Dermis blood vessel endothelial cell (primary cell): Measurements from ENCODE around the gene VWA8. TPM values are rescaled to one million over a fixed set of nuclear protein-coding genes. Genes with fewer than 3 reads are reported as not detected.

Experiments
- DNase-seq: peaks from one replicate; pipeline ENCODE4 v3.0.0; 2010
- total RNA-seq: library from RNA; depleted of rRNA; stranded (reverse); fragments of >200 nt; gene quantifications from 2 replicates; pipeline ENCODE4 v1.2.3, GENCODE V29; 2014

The VWA8 gene
- total RNA-seq, 1 donor from 2014 or later: 12.6 TPM

GRCh38 chr13:41680900-41681299, 280.0 kb downstream of the VWA8 start:
- no peak for DNase-seq

DNA sequence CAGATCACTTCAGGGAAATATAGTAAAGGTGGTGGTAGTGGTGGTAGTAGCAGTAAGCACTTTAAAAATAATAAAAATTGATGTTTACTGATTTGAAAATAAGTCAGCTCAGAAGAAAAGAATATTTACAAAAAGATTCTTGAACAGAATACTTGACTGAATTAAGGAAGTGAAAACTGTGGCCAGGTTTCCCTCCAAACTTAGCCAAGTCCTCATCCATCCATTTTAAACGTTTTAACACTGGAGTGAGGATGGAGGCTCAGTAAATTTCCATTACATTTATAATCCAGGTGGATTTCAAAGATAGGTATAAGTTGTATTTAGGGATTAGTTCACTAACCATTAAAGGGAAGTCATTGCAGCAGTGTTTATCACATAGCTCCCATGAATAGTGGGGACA, 282.1 kb downstream of the VWA8 start:
- DNase-seq: no peak

DNA sequence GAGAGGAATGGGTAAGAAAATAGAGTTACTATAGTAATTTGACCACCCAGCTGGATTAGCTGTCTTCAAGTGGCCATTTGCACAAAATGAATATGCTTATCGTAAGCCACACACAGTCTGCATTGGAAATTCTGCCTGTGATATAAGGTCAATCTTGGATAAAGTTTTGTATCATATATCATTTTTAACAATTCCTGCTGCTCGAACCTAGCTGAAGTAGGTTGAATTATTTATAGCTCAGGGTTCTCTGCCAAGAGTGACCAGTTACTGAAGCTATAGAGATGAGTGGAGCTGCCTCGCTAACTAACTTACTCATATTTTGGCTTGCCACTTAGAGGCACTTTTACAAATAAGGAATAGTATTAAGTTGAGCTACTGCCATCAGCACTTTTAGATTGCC, 282.7 kb downstream of the VWA8 start:
- no peak for DNase-seq

- DNase-seq: peak; percentile 75
These were observed 285.6 kb downstream of the VWA8 start for GRCh38 chr13:41675306-41675705.

- DNase-seq: no peak
These were observed 286.7 kb downstream of the VWA8 start for GRCh38 chr13:41674246-41674645.

DNA sequence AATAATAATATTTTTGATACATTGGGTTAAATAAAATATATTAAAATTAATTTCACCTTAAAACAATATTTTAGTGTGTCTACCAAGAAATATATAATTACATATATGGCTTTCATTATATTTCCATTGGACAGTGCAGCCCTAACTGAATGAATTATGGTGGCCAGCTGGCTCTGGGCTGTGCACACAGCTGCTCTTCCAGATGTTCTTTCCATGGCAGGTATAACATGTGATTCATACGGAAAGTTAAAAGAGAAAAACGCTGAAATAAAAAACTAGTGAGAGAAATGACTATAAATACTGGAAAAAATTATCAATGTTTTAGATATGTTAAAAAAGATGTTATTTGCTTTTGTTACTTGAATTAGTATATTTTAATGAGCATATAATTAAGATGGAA, 287.3 kb downstream of the VWA8 start:
- no peak for DNase-seq

DNA sequence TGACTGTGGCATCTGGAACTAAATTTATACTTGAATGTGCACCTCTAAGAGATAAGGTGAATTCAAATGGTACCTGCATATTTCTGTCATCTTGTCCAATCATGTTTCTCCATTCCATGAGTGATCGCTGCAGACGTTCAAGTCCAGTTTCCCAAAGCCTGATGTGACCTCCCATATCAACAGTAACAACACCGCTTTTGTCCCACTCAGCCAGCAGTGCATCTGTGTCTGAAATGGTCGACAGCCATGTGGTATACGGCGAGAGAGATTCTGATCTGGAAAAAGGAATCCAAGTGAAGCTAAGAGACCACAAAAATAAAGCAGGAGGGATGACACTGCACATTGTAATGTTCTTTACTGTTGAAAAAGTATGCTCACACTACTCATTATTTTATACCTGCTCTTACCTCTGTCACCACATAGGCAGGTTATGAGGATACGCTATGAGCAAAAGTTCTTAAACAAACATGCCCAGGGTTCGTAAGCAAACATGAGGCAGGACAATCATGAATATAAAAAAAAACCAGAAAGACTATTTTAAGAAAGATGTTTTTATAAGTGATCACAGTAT, 290.0 kb downstream of the VWA8 start:
- no peak for DNase-seq

GRCh38 chr13:41668130-41668757, 292.7 kb downstream of the VWA8 start:
- peak; percentile 95 for DNase-seq

- DNase-seq: no peak
These were observed 294.3 kb downstream of the VWA8 start for GRCh38 chr13:41666644-41667043.

GRCh38 chr13:41660411-41660810, 300.5 kb downstream of the VWA8 start:
- no peak for DNase-seq

DNA sequence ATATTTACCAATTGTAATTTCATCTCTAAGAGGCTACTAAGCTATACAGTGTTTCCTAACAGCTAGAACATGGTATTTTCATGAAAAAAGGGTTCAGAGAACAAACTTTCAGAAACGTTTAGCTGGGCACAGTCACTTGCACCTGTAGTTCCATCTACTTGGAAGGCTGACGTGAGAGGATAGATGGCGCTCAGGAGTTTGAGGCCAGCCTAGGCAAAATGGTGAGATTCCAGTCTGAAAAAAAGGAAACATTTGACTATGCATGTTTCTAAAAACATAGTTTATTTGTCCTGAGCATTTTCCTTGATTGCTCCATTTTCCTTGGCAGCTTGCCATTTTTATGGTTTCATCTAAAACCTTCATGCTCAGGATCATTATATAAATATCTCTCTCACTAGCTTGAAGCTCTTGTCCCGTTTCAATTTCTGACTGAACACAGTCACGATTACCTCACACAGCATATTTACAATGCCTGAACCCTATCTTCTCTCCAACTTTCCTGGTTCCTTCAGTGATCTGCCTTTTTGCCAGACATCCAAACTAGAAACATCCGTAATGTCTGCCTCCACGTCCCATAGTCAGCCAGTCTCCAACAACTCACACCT, 302.8 kb downstream of the VWA8 start:
- DNase-seq: peak; percentile 38

GRCh38 chr13:41655997-41656396, 304.9 kb downstream of the VWA8 start:
- DNase-seq: no peak

GRCh38 chr13:41654796-41655195, 306.1 kb downstream of the VWA8 start:
- no peak for DNase-seq

DNA sequence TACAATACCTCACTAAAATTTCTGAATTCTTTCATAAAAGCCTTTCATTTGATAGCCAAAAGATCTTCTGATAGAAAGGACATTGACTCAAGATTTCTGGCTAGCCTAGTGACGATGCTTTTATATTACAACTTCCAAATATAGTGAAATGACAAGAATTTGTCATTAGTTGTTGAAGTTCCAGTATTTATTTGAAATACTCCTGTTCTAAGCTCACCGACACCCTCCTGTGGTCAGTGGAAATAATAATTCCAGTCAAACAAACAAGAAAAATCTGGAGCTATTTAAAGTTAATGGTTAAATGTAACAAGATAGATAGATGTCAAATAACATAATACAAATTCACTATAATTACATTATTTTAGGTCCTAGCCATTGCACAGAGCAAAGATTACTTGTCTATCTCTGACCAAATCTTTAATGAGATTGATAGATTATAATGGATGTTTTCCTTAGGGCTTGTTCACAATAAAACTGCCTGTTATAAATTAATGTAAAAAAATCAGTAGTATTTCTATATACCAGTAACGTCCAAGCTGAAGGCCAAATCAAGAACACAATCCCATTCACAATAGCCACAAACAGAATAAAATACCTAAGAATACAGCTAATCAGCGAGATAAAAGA, 308.1 kb downstream of the VWA8 start:
- peak; percentile 87 for DNase-seq

DNA sequence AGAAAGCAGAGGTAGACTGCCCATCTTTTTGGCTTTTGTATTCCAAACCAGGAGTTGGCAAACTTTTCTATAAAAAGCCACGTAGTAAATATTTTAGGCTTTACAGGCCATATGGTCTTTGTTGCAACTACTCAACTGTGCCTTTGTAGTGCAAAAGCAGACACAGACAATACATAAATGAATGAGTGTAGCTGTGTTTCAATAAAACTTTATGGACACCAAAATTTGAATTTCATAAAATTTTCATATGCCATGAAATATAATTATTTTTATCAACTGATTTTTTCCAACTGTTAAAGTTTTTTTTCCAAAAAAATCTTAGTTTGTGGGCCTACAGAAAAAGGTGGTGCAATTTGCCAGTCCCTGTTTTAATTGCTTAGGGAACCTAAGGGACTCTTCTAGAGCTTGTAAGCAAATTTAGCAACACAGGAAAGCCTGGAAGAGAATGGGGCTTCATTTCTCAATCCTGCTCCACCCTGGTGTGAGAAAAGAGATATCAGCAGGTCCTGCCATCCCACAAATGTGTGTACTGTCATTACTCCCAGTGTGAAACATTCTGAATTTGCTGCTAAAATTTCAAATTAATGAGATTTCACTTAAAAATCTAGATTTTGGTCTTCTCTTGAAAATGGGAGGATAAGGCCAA, 309.4 kb downstream of the VWA8 start:
- DNase-seq: no peak

GRCh38 chr13:41650706-41651105, 310.2 kb downstream of the VWA8 start:
- DNase-seq: no peak

DNA sequence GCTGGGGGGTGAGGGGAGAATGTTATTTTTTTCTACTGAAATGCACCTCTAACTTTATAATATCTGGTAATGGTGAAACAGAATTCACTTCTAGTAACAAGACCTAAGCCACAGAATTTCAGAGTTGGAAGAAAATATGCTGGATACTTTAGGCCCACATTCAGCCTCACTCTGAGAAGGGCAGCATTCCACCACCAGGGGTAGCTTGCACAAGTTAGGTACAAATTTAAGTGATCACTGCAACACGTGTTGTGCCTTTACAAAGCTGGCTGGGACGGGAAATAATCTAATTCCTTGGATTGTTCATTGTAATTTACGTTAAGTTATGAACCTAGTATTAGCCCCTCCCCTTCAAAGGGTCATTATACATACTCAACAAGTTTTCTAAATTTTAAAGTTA, 311.2 kb downstream of the VWA8 start:
- DNase-seq: peak; percentile 70

DNA sequence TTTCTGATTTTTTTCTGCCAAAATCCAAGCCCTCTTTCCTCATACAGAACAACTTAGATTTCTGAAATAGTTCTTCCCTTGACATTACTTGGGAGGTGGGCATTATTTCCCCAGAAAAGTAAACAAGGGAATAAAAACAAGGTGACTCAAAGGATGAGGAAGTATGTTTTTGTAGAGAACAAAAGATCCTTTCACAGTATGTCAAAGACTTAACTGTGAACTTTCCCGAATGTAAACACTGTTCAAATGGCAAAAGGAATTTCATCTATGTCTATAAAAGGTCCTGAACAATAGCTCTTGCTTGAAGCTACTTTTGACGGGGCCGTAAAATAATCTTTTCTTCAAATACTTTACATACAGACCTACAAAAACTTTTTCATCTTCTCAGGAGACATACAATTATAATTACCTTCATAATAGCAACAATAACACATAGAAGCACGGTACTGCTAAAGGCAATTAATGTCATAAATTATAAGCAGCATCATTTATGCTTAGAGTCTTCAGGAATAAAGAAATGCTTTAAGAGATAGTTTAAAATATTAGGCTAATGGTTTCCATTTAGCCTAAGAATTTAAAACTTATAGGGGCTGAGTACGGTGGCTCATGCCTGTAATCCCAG, 312.5 kb downstream of the VWA8 start:
- DNase-seq: peak; percentile 92

GRCh38 chr13:41647699-41648313, 313.1 kb downstream of the VWA8 start:
- DNase-seq: peak; percentile 72

DNA sequence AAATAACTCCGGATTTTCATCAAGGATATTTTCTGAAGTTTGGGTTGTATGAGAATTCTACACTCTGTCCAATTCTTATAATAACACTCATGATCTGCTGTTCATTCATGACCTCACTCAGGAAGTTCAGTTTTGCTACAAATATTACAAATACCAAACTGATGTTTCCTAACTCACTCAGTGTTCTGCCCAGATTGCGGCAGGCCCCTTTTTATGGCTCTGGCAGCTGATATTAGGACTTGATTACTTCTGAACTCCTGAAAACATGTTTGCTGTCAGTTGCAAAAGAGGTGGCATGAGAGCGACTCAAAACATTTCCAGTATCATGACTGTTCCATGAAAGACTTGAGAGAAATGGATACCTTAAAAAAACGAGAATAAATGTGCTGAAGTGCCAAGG, 315.6 kb downstream of the VWA8 start:
- peak; percentile 94 for DNase-seq

DNA sequence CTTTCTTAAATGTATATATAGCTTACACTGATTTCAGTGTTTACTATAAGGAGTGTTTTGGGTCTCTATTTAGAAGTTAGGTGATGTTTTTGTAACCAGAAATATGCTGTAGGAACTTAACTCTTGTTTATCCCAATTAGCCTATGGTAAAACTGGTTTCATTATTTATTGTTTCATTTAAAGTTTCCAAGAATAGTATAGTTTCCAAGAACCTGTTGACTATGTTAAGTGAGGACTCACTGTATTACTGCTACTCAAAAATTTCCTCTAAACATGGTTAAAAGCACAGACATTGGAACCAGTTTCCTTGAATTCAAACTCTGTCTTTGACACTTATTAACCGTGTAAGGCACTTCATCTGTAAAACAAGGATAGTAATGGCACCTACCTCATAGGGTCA, 316.2 kb downstream of the VWA8 start:
- DNase-seq: peak; percentile 37

DNA sequence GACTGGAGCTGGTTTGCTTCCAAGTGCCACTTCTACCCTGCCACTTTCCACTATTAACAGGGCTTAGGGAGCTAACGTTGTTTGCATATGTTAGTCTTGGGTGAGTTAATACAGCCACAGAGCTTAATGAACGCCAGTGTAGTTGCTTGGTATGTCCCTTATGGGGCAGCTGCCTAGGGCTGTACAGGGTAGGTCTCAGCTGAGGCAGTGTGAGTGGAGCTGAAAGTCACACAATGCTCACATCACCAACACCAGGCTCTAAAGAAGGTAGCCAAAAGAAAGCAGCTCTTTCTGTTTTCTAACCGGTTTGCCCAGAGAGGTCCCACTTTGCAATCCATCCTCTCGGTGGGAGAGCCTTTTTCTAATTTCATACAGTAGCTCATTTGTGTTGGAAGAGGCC, 317.4 kb downstream of the VWA8 start:
- DNase-seq: no peak

GRCh38 chr13:41641961-41642360, 318.9 kb downstream of the VWA8 start:
- no peak for DNase-seq
